Measurements from ENCODE around the gene CISD3. TPM values are rescaled to one million over a fixed set of nuclear protein-coding genes. Genes with fewer than 3 reads are reported as not detected.

The CISD3 gene
- total RNA-seq, 3 donors from 2014 or later = 8.9 to 15.0 (median 12.5) TPM

DNA sequence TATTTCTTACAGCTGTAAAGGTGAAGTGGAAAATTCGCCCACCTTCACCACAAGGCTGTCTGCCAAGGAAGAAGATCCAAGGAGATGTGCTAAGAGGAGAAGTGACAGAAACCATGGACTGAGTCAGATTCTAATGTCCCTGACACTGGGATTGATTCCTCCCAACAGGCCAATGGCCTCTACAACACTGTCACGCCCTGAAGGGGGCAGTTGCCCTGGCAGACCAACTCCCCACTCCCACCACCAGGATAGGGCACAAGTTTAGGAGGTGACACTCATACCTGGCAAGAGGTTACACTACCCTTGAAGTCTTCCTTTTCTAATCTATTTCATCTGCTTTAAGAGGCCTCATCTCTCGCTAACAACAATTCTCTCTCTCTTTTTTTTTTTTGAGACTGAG, 53.1 kb downstream of the CISD3 start:
- TF ChIP-seq POLR2A (IDR thresholded peaks at IDR 0.05) (no peak), POLR2AphosphoS5 (IDR thresholded peaks at IDR 0.05) (no peak), CTCF (IDR thresholded peaks at IDR 0.05) (no peak)
- H3K4me1 ChIP-seq = no peaks in the 10 kb centered on the region
- intact Hi-C loops (cut with DNase I; ENCODE audit: low total_unique reads) = no loop called here
- no peaks in the 10 kb centered on the region for H3K27me3 ChIP-seq
- no peak overlapping the region for H3K4me3 ChIP-seq
- no peak for DNase-seq (ENCODE audit: low spot score in 2 of 2)
- no peaks in the 10 kb centered on the region for H3K9me3 ChIP-seq
- H3K27ac ChIP-seq = no peak overlapping the region
- H3K36me3 ChIP-seq = peaks cover 36% of the 10 kb centered on the region

Other genes with a start within 250 kb of the CISD3 start
- gene SRCIN1, start 124.4 kb upstream of the CISD3 start, total RNA-seq = 10 to 100 TPM in 1 of 3 donors, 1 to 10 TPM in 2; 4.2 to 10.8 (median 8.8) TPM
- 1 to 10 TPM; 2.0 to 2.1 (median 2.0) TPM for gene EPOP, start 55.4 kb upstream of the CISD3 start, total RNA-seq
- 100 to 1,000 TPM in 1 of 3 donors, 10 to 100 TPM in 2; 41.9 to 101 (median 90.5) TPM for gene MLLT6, start 25.1 kb upstream of the CISD3 start, total RNA-seq
- gene PCGF2, start 18.0 kb downstream of the CISD3 start, total RNA-seq = 1 to 10 TPM; 6.4 to 9.5 (median 9.3) TPM
- 100 to 1,000 TPM; 132 to 214 (median 167) TPM for gene PSMB3, start 22.4 kb downstream of the CISD3 start, total RNA-seq
- gene PIP4K2B, start 69.2 kb downstream of the CISD3 start, total RNA-seq = 10 to 100 TPM; 43.0 to 52.8 (median 43.6) TPM
- gene CWC25, start 95.0 kb downstream of the CISD3 start, total RNA-seq = 10 to 100 TPM; 22.1 to 42.0 (median 28.2) TPM
- 1,000 to 10,000 TPM; 1,871 to 2,586 (median 2,024) TPM for gene RPL23, start 123.4 kb downstream of the CISD3 start, total RNA-seq
- 100 to 1,000 TPM in 1 of 3 donors, 10 to 100 TPM in 2; 88.7 to 145 (median 92.8) TPM for gene LASP1, start 139.7 kb downstream of the CISD3 start, total RNA-seq
- gene FBXO47, start 237.1 kb downstream of the CISD3 start, total RNA-seq = not detected